Activated naive CD4-positive, alpha-beta T cell treated with anti-CD3 and anti-CD28 coated beads for 36 hours (primary cell): Measurements from ENCODE around the gene PWWP2B. TPM values are rescaled to one million over a fixed set of nuclear protein-coding genes. Genes with fewer than 3 reads are reported as not detected.

Experiments used
- CTCF ChIA-PET: fragments of 350-600 bp; sonication (Branson Sonifier 250); formaldehyde crosslinking; loops from one replicate; lab custom pipeline; 2021; ENCODE audit warnings: antibody characterized with exemption; lab: Charles Lee
- DNase-seq: peaks from one replicate; pipeline ENCODE4 v3.0.0-alpha.2; 2020
- H3K27ac Mint-ChIP-seq: one replicate; pipeline ENCODE4 v1.8.0; 2021; ENCODE audit warnings: mild to moderate bottlenecking, mixed read lengths
- H3K27me3 Mint-ChIP-seq: one replicate; pipeline ENCODE4 v1.8.0; 2021; ENCODE audit warnings: low read depth, mixed read lengths
- H3K36me3 Mint-ChIP-seq: one replicate; pipeline ENCODE4 v1.8.0; 2021; ENCODE audit warnings: low read depth, mixed read lengths
- H3K4me1 Mint-ChIP-seq: one replicate; pipeline ENCODE4 v1.8.0; 2021; ENCODE audit warnings: low read depth, mixed read lengths
- H3K4me3 Mint-ChIP-seq: one replicate; pipeline ENCODE4 v1.8.0; 2021; ENCODE audit warnings: mild to moderate bottlenecking, moderate library complexity, mixed read lengths
- H3K9me3 Mint-ChIP-seq: one replicate; pipeline ENCODE4 v1.8.0; 2021; ENCODE audit warnings: mixed read lengths
- intact Hi-C: fragments of 100-400 bp; cut with micrococcal nuclease; formaldehyde crosslinking; loops from one replicate; pipeline ENCODE4 v1.15.1; 2023
- total RNA-seq, 2 experiments: library from RNA; stranded (reverse); gene quantifications; one replicate each; pipeline ENCODE4 v1.2.3, GENCODE V29; 2021

The PWWP2B gene
- total RNA-seq, 2 experiments from 2014 or later = 1.5 to 2.2 TPM

DNA sequence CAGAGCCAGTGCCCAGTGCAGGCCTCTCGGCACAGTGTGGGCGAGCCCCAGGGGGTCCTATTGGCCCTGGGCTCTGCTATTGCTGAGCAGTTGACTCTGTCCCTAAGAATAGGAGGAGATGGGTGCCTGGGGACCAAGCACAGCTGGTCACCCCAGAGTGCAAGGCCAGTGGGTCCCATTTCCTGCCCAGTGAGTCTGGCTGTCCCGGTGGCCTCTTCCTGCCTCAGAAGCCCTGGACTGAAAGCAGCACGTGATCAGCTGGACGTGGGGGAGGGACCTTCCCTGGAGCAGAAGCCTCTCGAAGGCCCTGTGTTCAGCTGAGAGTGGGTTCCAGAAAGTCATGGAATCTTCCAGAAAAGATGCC lies 42.0 kb downstream of the PWWP2B start:
- H3K27ac Mint-ChIP-seq = no peak overlapping the region
- no peaks in the 10 kb centered on the region for H3K36me3 Mint-ChIP-seq
- CTCF ChIA-PET = no interaction called here

DNA sequence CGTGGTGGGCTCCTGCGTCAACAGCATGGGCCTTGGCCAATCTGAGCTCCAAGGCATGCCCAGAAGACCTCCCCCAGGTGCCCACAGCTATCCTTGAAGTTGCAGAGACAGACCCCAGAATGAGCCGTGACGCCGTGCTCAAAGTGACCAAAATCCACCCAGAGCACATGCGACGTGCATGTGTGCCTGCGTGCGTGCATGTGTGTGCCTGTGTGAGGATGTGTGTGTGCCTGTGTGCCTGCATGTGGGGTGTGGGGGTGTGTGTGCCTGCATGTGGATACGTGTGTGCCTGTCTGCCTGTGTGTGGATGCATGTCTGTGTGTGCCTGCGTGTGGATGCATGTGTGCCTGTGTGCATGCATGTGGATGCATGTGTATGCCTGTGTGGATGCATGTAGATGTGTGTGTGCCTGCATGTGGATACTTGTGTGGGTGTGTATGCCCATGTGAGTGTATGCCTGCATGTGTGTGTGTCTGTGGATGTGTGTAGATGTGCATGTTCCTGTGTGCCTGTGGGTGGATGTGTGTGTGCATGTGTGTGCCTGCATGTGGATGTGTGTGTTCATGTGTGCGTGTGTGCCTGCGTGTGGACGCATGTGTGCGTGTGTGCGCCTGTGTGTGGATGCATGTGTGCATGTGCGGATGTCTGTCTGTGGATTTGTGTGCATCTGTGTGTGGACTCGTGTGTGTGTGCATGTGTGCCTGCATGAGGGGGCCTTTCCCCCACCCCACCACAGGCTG lies 42.6 kb downstream of the PWWP2B start:
- CTCF ChIA-PET = no interaction called here

More for the DNA sequence above, 42.0 kb downstream of the PWWP2B start:
- H3K27me3 Mint-ChIP-seq = no peaks in the 10 kb centered on the region
- intact Hi-C loops = no loop called here
- no peaks in the 10 kb centered on the region for H3K9me3 Mint-ChIP-seq
- H3K4me1 Mint-ChIP-seq = peaks cover 7% of the 10 kb centered on the region
- DNase-seq = no peak
- H3K4me3 Mint-ChIP-seq = no peak overlapping the region

GRCh38 chr10:132440791-132441565 lies 44.0 kb downstream of the PWWP2B start:
- intact Hi-C loops = no loop called here
- H3K4me1 Mint-ChIP-seq = peaks cover 12% of the 10 kb centered on the region
- no peak for DNase-seq
- H3K27me3 Mint-ChIP-seq = no peaks in the 10 kb centered on the region
- no peaks in the 10 kb centered on the region for H3K36me3 Mint-ChIP-seq
- no peaks in the 10 kb centered on the region for H3K9me3 Mint-ChIP-seq
- H3K4me3 Mint-ChIP-seq = no peak overlapping the region
- CTCF ChIA-PET = interaction anchor here (1.4 kb wide), 1 partner anchor 218 kb away, joined by 3 read pairs; no protein-coding TSS in a partner anchor
- no peak overlapping the region for H3K27ac Mint-ChIP-seq

More for the DNA sequence above, 42.6 kb downstream of the PWWP2B start:
- Mint-ChIP-seq H3K9me3 (no peaks in the 10 kb centered on the region), H3K4me3 (no peak overlapping the region), H3K36me3 (no peaks in the 10 kb centered on the region), H3K27me3 (no peaks in the 10 kb centered on the region), H3K4me1 (peaks cover 7% of the 10 kb centered on the region), H3K27ac (no peak overlapping the region)
- no peak for DNase-seq
- intact Hi-C loops = no loop called here

- H3K4me3 Mint-ChIP-seq = no peak overlapping the region
- peaks cover 19% of the 10 kb centered on the region for H3K4me1 Mint-ChIP-seq
- H3K9me3 Mint-ChIP-seq = no peaks in the 10 kb centered on the region
- CTCF ChIA-PET = interaction anchor here (1.4 kb wide), 1 partner anchor 219 kb away, joined by 3 read pairs; no protein-coding TSS in a partner anchor
- no peak for DNase-seq
- no peaks in the 10 kb centered on the region for H3K36me3 Mint-ChIP-seq
- no peak overlapping the region for H3K27ac Mint-ChIP-seq
- H3K27me3 Mint-ChIP-seq = no peaks in the 10 kb centered on the region
- intact Hi-C loops = no loop called here
These were observed 45.0 kb downstream of the PWWP2B start for GRCh38 chr10:132441818-132442524.

- no peaks in the 10 kb centered on the region for H3K9me3 Mint-ChIP-seq
- no peaks in the 10 kb centered on the region for H3K27me3 Mint-ChIP-seq
- no peaks in the 10 kb centered on the region for H3K36me3 Mint-ChIP-seq
- intact Hi-C loops = no loop called here
- DNase-seq = no peak
- H3K4me1 Mint-ChIP-seq = peaks cover 21% of the 10 kb centered on the region
- no peak overlapping the region for H3K4me3 Mint-ChIP-seq
- H3K27ac Mint-ChIP-seq = no peak overlapping the region
- CTCF ChIA-PET = interaction anchor here (1.5 kb wide), 1 partner anchor 11 kb away, joined by 6 read pairs; no protein-coding TSS in a partner anchor
These were observed 45.6 kb downstream of the PWWP2B start for GRCh38 chr10:132442636-132443035.

DNA sequence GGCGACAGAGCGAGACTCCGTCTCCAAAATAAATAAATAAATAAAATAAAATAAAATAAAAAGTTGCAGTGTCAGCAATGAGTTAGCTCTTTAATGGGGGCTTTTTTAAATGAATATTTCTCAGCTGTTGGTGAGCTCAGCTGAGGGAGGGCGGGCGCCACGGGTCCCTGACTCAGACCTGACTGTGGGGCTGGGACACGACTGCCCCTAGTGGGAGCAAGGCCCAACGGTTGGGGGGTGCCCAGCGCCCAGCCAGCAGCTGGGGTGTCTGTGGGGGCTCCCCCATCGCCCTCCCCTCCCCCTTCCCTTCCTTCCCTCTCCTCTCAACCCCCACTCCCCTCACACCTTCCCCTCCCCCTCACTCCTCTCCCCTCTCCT lies 46.6 kb downstream of the PWWP2B start:
- Mint-ChIP-seq H3K27me3 (no peaks in the 10 kb centered on the region), H3K4me3 (no peak overlapping the region), H3K4me1 (peaks cover 27% of the 10 kb centered on the region), H3K27ac (no peak overlapping the region), H3K36me3 (no peaks in the 10 kb centered on the region), H3K9me3 (no peaks in the 10 kb centered on the region)
- peak; percentile 85 for DNase-seq
- CTCF ChIA-PET = interaction anchor here (1.1 to 1.5 kb wide), 2 partner anchors 9 to 12 kb away, joined by 3 to 6 read pairs; no protein-coding TSS in a partner anchor
- intact Hi-C loops = no loop called here

GRCh38 chr10:132443983-132444876 lies 47.2 kb downstream of the PWWP2B start:
- CTCF ChIA-PET = interaction anchor here (1.1 to 1.5 kb wide), 2 partner anchors 10 to 13 kb away, joined by 3 to 6 read pairs; no protein-coding TSS in a partner anchor
- no peaks in the 10 kb centered on the region for H3K36me3 Mint-ChIP-seq
- DNase-seq = peak; percentile 40
- H3K4me3 Mint-ChIP-seq = no peak overlapping the region
- H3K4me1 Mint-ChIP-seq = peaks cover 27% of the 10 kb centered on the region
- no peaks in the 10 kb centered on the region for H3K27me3 Mint-ChIP-seq
- H3K9me3 Mint-ChIP-seq = no peaks in the 10 kb centered on the region
- no peak overlapping the region for H3K27ac Mint-ChIP-seq
- intact Hi-C loops = no loop called here

GRCh38 chr10:132444877-132445351 lies 47.9 kb downstream of the PWWP2B start:
- Mint-ChIP-seq H3K27ac (peak overlapping the region; percentile 42), H3K4me3 (no peak overlapping the region), H3K36me3 (no peaks in the 10 kb centered on the region), H3K4me1 (peaks cover 29% of the 10 kb centered on the region), H3K9me3 (no peaks in the 10 kb centered on the region), H3K27me3 (no peaks in the 10 kb centered on the region)
- CTCF ChIA-PET = interaction anchor here (0.7 to 0.8 kb wide), 2 partner anchors 14 to 333 kb away, joined by 3 read pairs; no protein-coding TSS in a partner anchor
- intact Hi-C loops = loop anchor here (5.0 kb wide), 4 partner anchors 213 to 947 kb away; partner anchors contain the start of genes MTG1 and PPP2R2D
- no peak for DNase-seq

GRCh38 chr10:132445516-132446194 lies 48.7 kb downstream of the PWWP2B start:
- no peak overlapping the region for H3K4me3 Mint-ChIP-seq
- no peaks in the 10 kb centered on the region for H3K27me3 Mint-ChIP-seq
- H3K4me1 Mint-ChIP-seq = peaks cover 29% of the 10 kb centered on the region
- intact Hi-C loops = loop anchor here (1.0 to 5.0 kb wide), 6 partner anchors 23 to 947 kb away; partner anchors contain the start of genes MTG1 and PPP2R2D
- H3K9me3 Mint-ChIP-seq = no peaks in the 10 kb centered on the region
- no peak for DNase-seq
- H3K27ac Mint-ChIP-seq = peak overlapping the region; percentile 98
- CTCF ChIA-PET = interaction anchor here (0.7 to 1.7 kb wide), 3 partner anchors 14 to 333 kb away, joined by 3 to 10 read pairs (median 3); no protein-coding TSS in a partner anchor
- no peaks in the 10 kb centered on the region for H3K36me3 Mint-ChIP-seq

DNA sequence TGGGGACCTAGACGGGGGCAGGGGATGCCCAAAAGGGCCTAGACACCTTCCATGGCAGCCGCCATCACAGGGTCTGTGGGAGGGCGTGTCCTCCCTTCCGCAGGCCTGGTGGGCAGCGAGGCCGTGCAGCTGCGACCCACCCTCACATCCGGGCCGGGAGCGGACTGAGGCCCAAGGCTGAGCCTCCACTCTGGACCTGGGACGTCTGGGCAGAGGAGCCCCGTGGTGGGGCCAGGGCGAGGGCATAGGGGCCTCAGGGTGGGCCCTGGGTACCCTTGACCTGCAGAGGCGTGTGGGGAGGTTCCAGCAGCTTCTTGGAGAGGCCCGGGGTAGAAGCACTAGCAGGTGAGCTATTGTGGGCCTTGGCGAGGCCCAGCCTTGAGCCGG lies 49.2 kb downstream of the PWWP2B start:
- no peaks in the 10 kb centered on the region for H3K27me3 Mint-ChIP-seq
- no peaks in the 10 kb centered on the region for H3K36me3 Mint-ChIP-seq
- peaks cover 29% of the 10 kb centered on the region for H3K4me1 Mint-ChIP-seq
- intact Hi-C loops = loop anchor here (1.0 to 5.0 kb wide), 6 partner anchors 23 to 946 kb away; partner anchors contain the start of genes MTG1 and PPP2R2D
- H3K4me3 Mint-ChIP-seq = peak overlapping the region; percentile 89
- H3K27ac Mint-ChIP-seq = peak overlapping the region; percentile 98
- CTCF ChIA-PET = interaction anchor here (1.1 to 2.3 kb wide), 3 partner anchors 24 to 86 kb away, joined by 5 to 10 read pairs (median 9); no protein-coding TSS in a partner anchor
- no peak for DNase-seq
- H3K9me3 Mint-ChIP-seq = no peaks in the 10 kb centered on the region
